H7 (cell line): ENCODE data around the gene HDAC2. TPM values are rescaled to one million over a fixed set of nuclear protein-coding genes. Genes with fewer than 3 reads are reported as not detected.
"Not testable (repeated sequence)": the region's sequence is repeated elsewhere in the genome, so short reads cannot be mapped to it uniquely, and the experiment has no call there.

Experiments
- DNase-seq: peaks from one replicate; pipeline ENCODE4 v3.0.0; 2012
- H3K27me3 ChIP-seq: 2 replicates; pipeline ENCODE4 v1.6.0; 2011; ENCODE audit warnings: mild to moderate bottlenecking, low read length; ENCODE audit not compliant: control insufficient read depth, insufficient read depth
- H3K36me3 ChIP-seq: replicated peaks from 2 replicates; pipeline ENCODE4 v1.5.1; 2011; ENCODE audit warnings: low read length; ENCODE audit not compliant: control insufficient read depth, insufficient read depth
- H3K4me3 ChIP-seq: 2 replicates; pipeline ENCODE4 v1.5.1; 2011; ENCODE audit warnings: low read depth, mild to moderate bottlenecking, control low read depth, low read length, moderate library complexity; ENCODE audit not compliant: insufficient read depth
- total RNA-seq: library from RNA; depleted of rRNA; stranded (reverse); fragments of >200 nt; shearing (Covaris generic); gene quantifications from 2 replicates; pipeline ENCODE4 v1.2.3, GENCODE V29; 2014

Gene HDAC2
- total RNA-seq, 1 experiment from 2014 or later: 181 TPM

DNA sequence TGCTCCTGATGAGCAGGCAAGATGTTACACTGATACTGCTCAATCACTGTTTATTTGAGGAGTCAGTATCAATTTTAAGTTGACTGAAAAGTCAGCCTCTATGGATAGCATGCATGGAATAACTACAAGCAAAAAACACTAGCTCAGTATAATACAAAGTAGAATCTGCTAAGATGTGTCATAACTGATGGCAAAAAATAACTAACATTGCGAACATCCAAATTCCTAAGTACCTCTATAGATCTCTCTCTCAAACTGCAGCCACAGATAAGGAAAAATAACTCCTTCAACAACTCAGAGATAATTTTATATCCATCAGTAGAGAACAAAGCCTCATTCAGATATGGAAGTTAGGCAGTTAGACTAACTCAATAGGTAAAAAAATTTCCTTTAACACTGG is 16.3 kb downstream of the HDAC2 start:
- DNase-seq: no peak
- peaks cover 19% of the 10 kb centered on the region for H3K36me3 ChIP-seq
- H3K27me3 ChIP-seq: no peaks in the 10 kb centered on the region

DNA sequence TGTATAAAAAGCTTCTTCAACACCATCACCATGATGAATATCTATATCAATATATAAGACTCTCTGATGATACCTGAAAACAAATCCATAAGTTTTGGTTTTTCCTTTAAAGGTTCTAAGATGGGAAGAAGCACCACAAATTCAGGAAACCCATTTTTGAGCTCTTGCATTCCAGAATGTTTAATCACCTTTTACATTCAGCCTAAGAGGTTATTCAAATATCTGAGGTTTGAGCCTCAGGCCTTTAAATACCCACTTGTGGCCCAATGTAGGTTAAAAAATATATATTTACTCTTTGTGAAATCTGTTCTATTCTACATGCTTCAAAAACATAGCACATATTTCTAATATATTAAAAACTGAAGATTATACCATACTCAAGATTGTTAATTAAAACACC is 17.6 kb downstream of the HDAC2 start:
- no peak for DNase-seq
- H3K36me3 ChIP-seq: peaks cover 21% of the 10 kb centered on the region
- H3K4me3 ChIP-seq: no peak overlapping the region
- no peaks in the 10 kb centered on the region for H3K27me3 ChIP-seq

More for the DNA sequence above, 16.3 kb downstream of the HDAC2 start:
- H3K4me3 ChIP-seq: no peak overlapping the region

DNA sequence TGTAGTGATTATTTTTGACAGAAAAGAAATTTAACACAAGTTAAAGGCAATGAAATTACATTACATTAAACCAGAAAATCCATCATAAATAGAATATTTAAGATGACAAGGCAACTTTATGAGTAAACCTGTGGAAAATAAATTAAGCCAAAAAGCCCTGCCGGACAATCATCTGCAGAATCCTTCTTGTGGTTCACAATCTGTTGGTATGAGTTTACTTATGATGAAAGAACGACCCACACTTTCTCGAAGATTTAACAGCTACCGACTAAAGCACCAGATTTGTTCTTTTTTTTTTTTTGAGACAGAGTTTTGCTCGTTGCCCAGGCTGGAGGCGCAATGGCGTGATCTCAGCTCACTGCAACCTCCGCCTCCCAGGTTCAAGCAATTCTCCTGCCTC is 21.4 kb downstream of the HDAC2 start:
- Histone ChIP-seq H3K4me3 (no peak overlapping the region), H3K36me3 (peaks cover 23% of the 10 kb centered on the region), H3K27me3 (no peaks in the 10 kb centered on the region)
- DNase-seq: no peak

DNA sequence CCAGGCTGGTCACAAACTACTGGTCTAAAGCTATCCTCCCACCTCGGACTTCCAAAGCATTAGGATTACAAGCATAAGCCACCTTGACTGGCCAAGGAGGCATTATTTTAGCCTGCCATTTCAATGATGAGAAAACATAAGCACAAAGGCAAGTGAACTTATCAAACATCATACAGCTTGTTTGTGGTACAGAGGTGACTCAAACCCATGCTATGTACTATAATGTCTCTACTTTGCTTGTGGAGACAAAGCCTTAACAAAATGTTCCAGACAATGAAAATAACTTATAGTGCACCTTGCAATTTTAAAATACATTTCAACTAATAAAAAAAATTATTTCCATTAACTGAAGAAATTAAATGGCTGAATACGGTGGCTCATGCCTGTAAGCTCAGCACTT is 26.2 kb downstream of the HDAC2 start:
- no peak for DNase-seq
- H3K36me3 ChIP-seq: peaks cover 36% of the 10 kb centered on the region

DNA sequence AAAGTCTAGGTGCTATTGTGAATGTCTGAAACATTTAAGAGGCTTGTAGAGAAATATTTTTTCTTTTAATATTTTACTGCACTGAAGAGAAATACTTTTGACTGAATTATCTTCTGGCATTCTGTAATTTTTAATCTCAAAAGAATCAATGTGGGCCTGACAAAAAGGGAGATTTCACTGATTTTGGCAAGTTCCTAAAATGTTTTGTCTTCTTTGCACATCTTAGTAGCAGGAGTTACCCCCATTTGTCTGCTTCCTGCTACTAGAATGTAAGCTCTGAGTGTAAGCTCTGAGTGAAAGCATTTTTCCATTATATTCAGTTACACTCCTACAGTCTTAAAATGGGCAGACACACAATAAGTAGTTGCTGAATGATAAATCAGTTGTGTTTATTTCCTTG is 31.1 kb downstream of the HDAC2 start:
- H3K27me3 ChIP-seq: no peaks in the 10 kb centered on the region
- no peak for DNase-seq
- peaks cover 26% of the 10 kb centered on the region for H3K36me3 ChIP-seq

More for the DNA sequence above, 26.2 kb downstream of the HDAC2 start:
- Histone ChIP-seq H3K27me3 (no peaks in the 10 kb centered on the region), H3K4me3 (no peak overlapping the region)

DNA sequence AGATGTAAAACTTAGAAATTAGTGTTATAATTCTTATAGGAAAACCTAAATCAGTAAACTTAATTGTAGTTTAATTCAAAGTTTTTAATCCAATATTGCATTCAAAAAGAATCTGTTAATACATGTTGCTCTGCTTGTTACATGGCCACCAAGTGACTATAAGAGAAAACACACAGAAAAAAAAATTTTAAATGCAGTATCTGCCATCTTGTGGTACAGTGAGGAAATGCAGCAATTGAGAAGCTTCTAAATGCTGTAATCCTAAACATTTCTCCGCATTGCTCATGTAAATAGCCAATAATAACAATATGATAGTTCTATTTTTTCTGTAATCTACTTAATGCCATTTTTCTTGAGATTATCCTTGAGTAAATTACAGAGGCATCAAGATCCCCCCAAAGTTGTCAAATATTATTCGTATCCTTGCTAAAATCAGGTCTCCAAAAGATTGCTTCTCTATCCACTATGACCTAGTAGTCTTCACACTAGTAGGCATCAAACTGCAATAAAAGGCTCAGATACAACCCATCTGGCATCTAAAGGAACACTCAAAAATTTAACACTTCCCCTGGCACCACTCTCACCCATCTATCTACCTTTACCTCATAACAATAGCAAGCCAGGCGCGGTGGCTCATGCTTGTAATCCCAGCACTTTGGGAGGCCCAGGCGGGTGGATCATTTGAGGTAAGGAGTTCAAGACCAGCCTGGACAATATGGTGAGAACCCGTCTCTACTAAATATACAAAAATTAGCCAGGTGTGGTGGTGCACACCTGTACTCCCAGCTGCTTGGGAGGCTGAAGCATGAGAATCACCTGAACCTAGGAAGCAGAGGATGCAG is 34.6 kb downstream of the HDAC2 start:
- peak; percentile 30 for DNase-seq
- H3K27me3 ChIP-seq: no peaks in the 10 kb centered on the region
- peaks cover 6% of the 10 kb centered on the region; the same call in 1 of the 2 replicates for H3K36me3 ChIP-seq
- H3K4me3 ChIP-seq: no peak overlapping the region

More for the DNA sequence above, 31.1 kb downstream of the HDAC2 start:
- H3K4me3 ChIP-seq: no peak overlapping the region

DNA sequence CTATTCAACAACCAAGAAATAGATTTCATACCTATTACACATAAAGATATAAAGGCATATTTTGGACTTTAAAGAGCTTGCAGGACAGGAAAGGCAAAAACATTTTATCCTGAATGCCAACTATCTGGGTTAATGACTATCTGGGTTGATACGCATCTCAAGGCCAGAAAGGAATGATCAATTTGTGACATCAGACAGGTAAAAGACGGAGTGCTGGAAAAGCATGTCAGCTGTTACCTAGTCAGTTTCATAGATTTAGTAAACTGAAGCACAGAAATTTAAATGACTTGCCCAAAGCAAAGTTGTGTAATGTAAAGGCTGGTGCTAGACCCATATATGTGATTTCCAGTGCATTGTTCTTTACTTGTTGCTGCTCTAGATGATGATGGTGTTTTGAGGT is 36.8 kb downstream of the HDAC2 start:
- Histone ChIP-seq H3K4me3 (no peak overlapping the region), H3K27me3 (no peaks in the 10 kb centered on the region), H3K36me3 (peaks cover 2% of the 10 kb centered on the region; the same call in 1 of the 2 replicates)
- no peak for DNase-seq

DNA sequence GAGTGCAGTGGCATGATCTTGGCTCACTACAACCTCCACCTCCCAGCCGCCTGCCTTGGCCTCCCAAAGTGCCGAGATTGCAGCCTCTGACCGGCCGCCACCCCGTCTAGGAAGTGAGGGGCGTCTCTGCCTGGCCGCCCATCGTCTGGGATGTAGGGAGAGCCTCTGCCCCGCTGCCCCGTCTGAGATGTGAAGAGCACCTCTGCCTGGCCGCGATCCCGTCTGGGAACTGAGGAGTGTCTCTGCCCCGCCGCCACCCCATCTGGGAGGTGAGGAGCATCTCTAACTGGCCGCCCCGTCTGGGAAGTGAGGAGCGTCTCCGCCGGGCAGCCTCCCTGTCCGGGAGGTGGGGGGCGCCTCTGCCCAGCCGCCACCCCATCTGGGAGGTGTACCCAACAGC is 39.0 kb downstream of the HDAC2 start:
- not testable (repeated sequence) for H3K36me3 ChIP-seq, H3K4me3 ChIP-seq, H3K27me3 ChIP-seq, DNase-seq

DNA sequence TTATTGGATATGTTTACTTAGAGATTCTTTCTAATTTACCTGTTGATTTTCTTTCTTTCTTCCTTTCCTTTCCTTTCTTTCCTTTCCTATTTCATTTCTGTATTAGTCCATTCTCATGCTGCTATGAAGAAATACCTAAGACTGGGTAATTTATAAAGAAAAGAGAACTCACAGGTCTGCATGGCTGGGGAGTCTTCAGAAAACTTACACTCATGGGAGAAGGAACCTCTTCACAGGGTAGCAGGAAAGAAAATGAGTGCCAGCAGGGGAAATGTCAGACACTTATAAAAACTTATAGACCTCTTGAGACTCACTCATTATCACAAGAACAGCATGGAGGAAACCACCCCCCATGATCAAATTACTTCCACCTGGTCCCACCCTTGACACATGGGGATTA is 40.8 kb downstream of the HDAC2 start:
- no peak for DNase-seq
- H3K27me3 ChIP-seq: no peaks in the 10 kb centered on the region
- no peak overlapping the region for H3K4me3 ChIP-seq
- H3K36me3 ChIP-seq: no peaks in the 10 kb centered on the region

DNA sequence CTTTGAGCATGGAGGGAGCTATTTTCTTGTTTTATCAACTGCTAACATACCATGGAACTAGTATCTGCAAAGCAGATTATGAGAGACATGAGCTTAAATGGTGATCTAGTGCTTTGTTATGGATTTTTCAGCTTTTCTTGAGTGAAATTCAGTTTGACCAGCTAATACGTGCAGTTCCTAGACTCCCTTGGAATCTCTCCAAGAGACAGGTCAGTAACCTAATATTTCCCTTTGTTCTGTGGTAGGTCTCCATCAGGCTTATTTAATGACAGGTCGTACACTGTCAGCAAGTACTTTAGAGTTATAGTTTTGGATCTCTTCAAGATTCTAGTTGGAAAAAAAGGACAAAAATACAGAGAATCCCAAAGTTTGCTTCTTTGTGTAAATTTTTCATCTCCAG is 43.9 kb downstream of the HDAC2 start:
- H3K36me3 ChIP-seq: no peaks in the 10 kb centered on the region

DNA sequence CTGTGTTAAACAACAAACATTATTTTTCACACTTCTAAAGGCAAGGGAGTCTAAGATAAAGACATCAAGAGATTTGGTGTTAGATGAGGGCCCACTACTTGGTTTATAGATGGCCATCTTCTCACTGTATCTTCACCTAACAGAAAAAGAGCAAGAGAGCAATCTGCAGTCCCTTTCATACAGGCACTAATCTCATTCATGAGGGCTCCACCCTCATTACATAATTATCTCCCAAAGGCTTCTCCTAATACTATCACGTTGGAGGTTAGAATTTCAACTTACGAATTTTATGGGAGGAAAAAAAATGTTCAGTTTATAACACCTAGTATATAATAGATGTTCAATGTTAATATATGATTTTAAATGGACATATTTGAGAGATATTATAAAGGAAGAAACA is 45.6 kb downstream of the HDAC2 start:
- DNase-seq: no peak
- H3K27me3 ChIP-seq: no peaks in the 10 kb centered on the region
- no peak overlapping the region for H3K4me3 ChIP-seq
- no peaks in the 10 kb centered on the region for H3K36me3 ChIP-seq

More for the DNA sequence above, 43.9 kb downstream of the HDAC2 start:
- no peak for DNase-seq
- H3K27me3 ChIP-seq: no peaks in the 10 kb centered on the region
- H3K4me3 ChIP-seq: no peak overlapping the region

DNA sequence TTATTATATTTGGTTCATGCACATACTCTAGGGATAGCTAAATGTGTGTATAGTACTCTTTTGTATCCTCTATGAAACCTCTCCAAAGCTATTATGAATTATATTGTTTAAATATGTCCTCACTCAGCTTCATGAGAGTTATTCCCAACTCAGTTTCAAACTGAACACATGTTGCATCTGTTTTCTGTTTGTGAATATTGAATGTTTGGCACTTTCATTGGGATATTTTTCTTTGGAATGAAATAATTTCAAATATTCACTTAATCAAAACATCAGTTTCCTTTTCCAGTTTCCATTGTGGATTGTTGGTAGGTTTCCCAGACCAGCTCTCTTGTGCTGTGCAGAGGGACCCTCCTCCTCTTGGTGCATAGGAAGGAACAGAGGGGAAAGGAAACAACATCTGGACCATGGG is 46.6 kb downstream of the HDAC2 start:
- no peaks in the 10 kb centered on the region for H3K36me3 ChIP-seq
- DNase-seq: no peak
- H3K27me3 ChIP-seq: no peaks in the 10 kb centered on the region
- H3K4me3 ChIP-seq: no peak overlapping the region

DNA sequence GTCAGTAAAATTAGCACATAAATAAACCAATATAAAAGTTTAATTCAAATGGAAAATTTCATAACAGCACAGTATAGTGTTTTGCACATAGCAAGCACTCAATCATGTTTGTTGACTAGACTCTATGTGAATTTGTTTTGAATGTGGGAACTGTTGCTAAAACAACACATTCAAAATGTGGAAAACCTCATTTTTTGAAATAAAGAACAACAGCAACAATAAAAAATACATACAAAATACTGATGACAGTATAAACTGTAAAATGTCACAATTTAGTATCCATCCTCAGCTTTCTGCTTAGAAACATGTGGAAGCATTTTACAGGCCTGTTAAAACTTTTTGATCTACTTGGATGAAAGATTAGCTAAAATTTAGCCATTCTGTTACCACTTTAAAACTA is 47.4 kb downstream of the HDAC2 start:
- DNase-seq: no peak
- H3K4me3 ChIP-seq: no peak overlapping the region
- H3K27me3 ChIP-seq: no peaks in the 10 kb centered on the region
- no peaks in the 10 kb centered on the region for H3K36me3 ChIP-seq

DNA sequence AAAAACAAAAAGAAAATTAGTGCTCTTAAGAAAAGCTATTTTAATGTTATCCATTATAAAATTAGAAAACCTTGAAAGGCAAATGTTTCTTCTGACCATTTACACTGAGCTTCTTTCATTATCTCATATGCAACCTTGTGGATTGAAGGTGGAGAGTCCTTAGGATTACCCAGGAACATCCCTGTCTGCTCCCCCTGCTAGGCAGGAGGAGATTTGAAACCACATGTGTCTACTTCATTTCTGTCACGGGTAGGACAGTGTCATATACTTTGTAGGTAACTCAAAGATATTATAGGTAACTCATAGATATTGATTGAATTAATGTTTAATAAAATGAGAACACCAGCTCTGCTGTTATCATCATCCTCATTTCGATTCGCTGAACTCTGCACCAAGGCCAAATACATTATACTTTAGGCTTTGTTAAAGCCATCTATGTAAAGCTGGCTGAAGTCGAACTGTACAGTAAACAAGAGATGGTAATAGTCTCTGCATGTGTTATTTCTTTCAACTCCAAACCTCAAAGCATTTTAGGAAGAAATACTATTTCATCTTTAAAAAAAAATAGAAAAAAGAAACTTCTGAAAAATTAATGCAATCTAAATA is 49.5 kb downstream of the HDAC2 start:
- no peaks in the 10 kb centered on the region for H3K36me3 ChIP-seq
- H3K27me3 ChIP-seq: no peaks in the 10 kb centered on the region
- no peak for DNase-seq
- no peak overlapping the region for H3K4me3 ChIP-seq

DNA sequence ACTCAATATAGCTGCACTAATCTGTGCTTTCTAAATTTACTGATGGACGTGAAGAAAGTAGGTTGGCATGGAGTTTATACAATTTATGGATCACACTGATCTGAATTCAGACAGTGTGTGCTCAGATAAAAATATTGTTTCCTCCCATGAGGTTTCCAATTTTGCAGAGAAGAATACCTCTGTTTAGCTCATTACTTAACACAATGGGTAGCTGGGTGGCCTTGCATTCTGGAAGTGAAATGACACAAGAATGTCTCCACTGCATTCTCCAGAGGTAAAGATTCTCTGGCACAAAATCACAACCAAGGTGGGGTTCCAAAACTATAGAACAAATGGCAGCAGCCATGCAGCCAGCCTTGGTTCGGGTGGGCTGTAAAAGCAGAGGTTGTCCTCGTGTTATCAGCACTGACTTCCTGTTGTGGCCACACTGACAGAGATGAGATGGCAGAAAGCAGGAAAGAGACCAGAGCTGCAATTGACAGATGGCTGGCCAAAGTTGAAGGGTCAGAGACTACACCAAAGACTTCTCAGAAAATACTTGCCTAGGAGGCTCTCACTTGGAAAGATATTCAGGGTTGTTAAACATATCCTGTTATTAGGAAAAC is 50.2 kb downstream of the HDAC2 start:
- Histone ChIP-seq H3K4me3 (no peak overlapping the region), H3K27me3 (no peaks in the 10 kb centered on the region), H3K36me3 (no peaks in the 10 kb centered on the region)
- DNase-seq: no peak
